ENCODE measurements around the gene YTHDC2.

- no peak for TF ChIP-seq CTCF (IDR thresholded peaks at IDR 0.05)
- TF ChIP-seq EP300 (IDR thresholded peaks at IDR 0.05), result no peak
- no peak for TF ChIP-seq POLR2A (IDR thresholded peaks at IDR 0.05)
Observed at GRCh38 chr5:113569396-113569795, 55.9 kb downstream of the YTHDC2 start.
